H1 (cell line): ENCODE data around the gene CTIF. TPM values are rescaled to one million over a fixed set of nuclear protein-coding genes. Genes with fewer than 3 reads are reported as not detected.

Experiments used
- CTCF ChIA-PET: fragments of 300-600 bp; sonication (Branson Sonifier 250); formaldehyde crosslinking; loops from one replicate; lab custom pipeline; 2021; ENCODE audit not compliant: partially characterized antibody; lab: Charles Lee
- POLR2A ChIA-PET: fragments of 300-600 bp; sonication (Branson Sonifier 250); formaldehyde crosslinking; loops from one replicate; lab custom pipeline; 2021; ENCODE audit warnings: inconsistent platforms; ENCODE audit not compliant: partially characterized antibody; lab: Charles Lee
- DNase-seq, 2 experiments: peaks; one replicate each; pipeline versions ENCODE4 v3.0.0 to v3.0.0-alpha.2; 2010 to 2022; ENCODE audit warnings: low spot score in 2 of 2, low read depth in 1 of 2, mixed read lengths in 1 of 2
- FAIRE-seq: peaks from 2 replicates; lab custom pipeline; 2011; peaks lifted over from hg19 to GRCh38; lab: Jason Lieb, UNC
- H2AFZ ChIP-seq: 2 replicates; pipeline ENCODE4 v1.8.1; 2012; ENCODE audit warnings: low read length, inconsistent platforms
- H2AK5ac ChIP-seq: 2 replicates; pipeline ENCODE4 v1.6.1; 2013; ENCODE audit warnings: low read depth, low read length
- H2BK120ac ChIP-seq: replicated peaks from 2 replicates; pipeline ENCODE3; 2013; ENCODE audit warnings: low read depth, low read length, inconsistent platforms
- H2BK12ac ChIP-seq: 2 replicates; pipeline ENCODE4 v1.6.1; 2013; ENCODE audit warnings: low read depth, low read length
- H2BK15ac ChIP-seq: 2 replicates; pipeline ENCODE4 v1.6.1; 2013; ENCODE audit warnings: low read length
- H2BK20ac ChIP-seq: 2 replicates; pipeline ENCODE4 v1.6.1; 2013; ENCODE audit warnings: low read length
- H2BK5ac ChIP-seq: 2 replicates; pipeline ENCODE4 v1.6.1; 2013; ENCODE audit warnings: low read depth, low read length
- H3K14ac ChIP-seq: 2 replicates; pipeline ENCODE4 v1.6.1; 2013; ENCODE audit warnings: inconsistent platforms; ENCODE audit not compliant: insufficient read length
- H3K18ac ChIP-seq: 2 replicates; pipeline ENCODE4 v1.6.1; 2013; ENCODE audit warnings: low read length; ENCODE audit errors: extremely low read depth
- H3K23ac ChIP-seq: 2 replicates; pipeline ENCODE4 v1.6.1; 2013; ENCODE audit warnings: inconsistent platforms; ENCODE audit not compliant: insufficient read length
- H3K23me2 ChIP-seq: 2 replicates; pipeline ENCODE4 v1.6.1; 2013; ENCODE audit warnings: low read depth, low read length
- H3K27ac ChIP-seq: 2 replicates; pipeline ENCODE4 v1.6.1; 2011; ENCODE audit warnings: low read depth, low read length, inconsistent platforms
- H3K27me3 ChIP-seq, 4 experiments: replicated peaks in 1 of 4; 1 replicate in 1 of 4; 2 replicates in 3 of 4; pipeline versions ENCODE4 v1.6.1 to v1.8.1; 2011 to 2013; ENCODE audit warnings: low read length in 3 of 4, mild to moderate bottlenecking in 3 of 4, inconsistent platforms in 2 of 4, mixed read lengths in 2 of 4, moderate library complexity in 1 of 4; ENCODE audit not compliant: control insufficient read depth in 3 of 4, insufficient read depth in 3 of 4; ENCODE audit errors: extremely low read depth in 1 of 4
- H3K36me3 ChIP-seq, 4 experiments: 2 replicates each; pipeline versions ENCODE4 v1.6.1 to v1.8.1; 2011 to 2013; ENCODE audit warnings: mild to moderate bottlenecking in 4 of 4, low read length in 3 of 4, moderate library complexity in 2 of 4, control low read depth in 1 of 4, inconsistent platforms in 1 of 4; ENCODE audit not compliant: insufficient read depth in 4 of 4, control insufficient read depth in 2 of 4
- H3K4ac ChIP-seq: replicated peaks from 2 replicates; pipeline ENCODE3; 2013; ENCODE audit warnings: low read length, low read depth, mixed read lengths, inconsistent platforms; ENCODE audit not compliant: insufficient read length
- H3K4me1 ChIP-seq, 4 experiments: replicated peaks in 1 of 4; 1 replicate in 1 of 4; 2 replicates in 3 of 4; pipeline versions ENCODE4 v1.6.1 to v1.8.1; 2011 to 2013; ENCODE audit warnings: low read length in 3 of 4, inconsistent platforms in 2 of 4, mixed read lengths in 1 of 4; ENCODE audit not compliant: insufficient read depth in 4 of 4, control insufficient read depth in 3 of 4
- H3K4me2 ChIP-seq, 2 experiments: 2 replicates each; pipeline versions ENCODE4 v1.6.1 to v1.8.1; 2011 to 2013; ENCODE audit warnings: low read depth in 2 of 2, low read length in 2 of 2, control low read depth in 1 of 2, inconsistent platforms in 1 of 2, mild to moderate bottlenecking in 1 of 2; ENCODE audit not compliant: insufficient read depth in 1 of 2
- H3K4me3 ChIP-seq, 4 experiments: fragments of 200-600, 300-600 bp in 1 of 4; sonication (generic), shearing (Covaris generic), sonication (Bioruptor Twin) in 1 of 4; 2 replicates each; pipeline versions ENCODE4 v1.5.1 to v1.8.1; 2011 to 2016; ENCODE audit warnings: low read length in 4 of 4, low read depth in 3 of 4, control low read depth in 2 of 4, inconsistent platforms in 2 of 4, mild to moderate bottlenecking in 2 of 4, mixed read lengths in 1 of 4, moderate library complexity in 1 of 4; ENCODE audit not compliant: insufficient read depth in 2 of 4; ENCODE audit errors: extremely low read depth in 1 of 4
- H3K56ac ChIP-seq: replicated peaks from 2 replicates; pipeline ENCODE3; 2013; ENCODE audit warnings: low read depth, mild to moderate bottlenecking, mixed read lengths, low read length, inconsistent platforms; ENCODE audit not compliant: insufficient read length
- H3K79me1 ChIP-seq: 2 replicates; pipeline ENCODE4 v1.6.1; 2013; ENCODE audit warnings: low read depth, low read length, control low read depth
- H3K79me2 ChIP-seq, 2 experiments: 2 replicates each; pipeline versions ENCODE4 v1.6.1 to v1.8.1; 2012 to 2013; ENCODE audit warnings: low read length in 2 of 2, mild to moderate bottlenecking in 2 of 2, inconsistent platforms in 1 of 2; ENCODE audit not compliant: insufficient read depth in 2 of 2, control insufficient read depth in 1 of 2
- H3K9ac ChIP-seq, 4 experiments: replicated peaks in 1 of 4; 1 replicate in 1 of 4; 2 replicates in 3 of 4; pipeline versions ENCODE4 v1.6.1 to v1.8.1; 2011 to 2013; ENCODE audit warnings: low read depth in 3 of 4, low read length in 3 of 4, control low read depth in 2 of 4, mild to moderate bottlenecking in 2 of 4, moderate library complexity in 2 of 4, inconsistent platforms in 1 of 4; ENCODE audit errors: extremely low read depth in 1 of 4
- H3K9me3 ChIP-seq, 2 experiments: 2 replicates each; pipeline versions ENCODE4 v1.6.1 to v1.8.1; 2012 to 2013; ENCODE audit warnings: mild to moderate bottlenecking in 2 of 2, moderate library complexity in 2 of 2, control low read depth in 1 of 2, inconsistent platforms in 1 of 2, low read depth in 1 of 2, low read length in 1 of 2, mixed read lengths in 1 of 2; ENCODE audit not compliant: insufficient read depth in 2 of 2
- H4K20me1 ChIP-seq, 2 experiments: replicated peaks in 1 of 2; 2 replicates each; pipeline versions ENCODE3 to v1.8.1; 2011 to 2013; ENCODE audit warnings: inconsistent platforms in 2 of 2, low read length in 2 of 2, mild to moderate bottlenecking in 1 of 2; ENCODE audit not compliant: insufficient read depth in 2 of 2, control insufficient read depth in 1 of 2
- H4K5ac ChIP-seq: 2 replicates; pipeline ENCODE4 v1.6.1; 2013; ENCODE audit warnings: low read length, low read depth, mixed read lengths, inconsistent platforms; ENCODE audit not compliant: insufficient read length
- H4K8ac ChIP-seq: 2 replicates; pipeline ENCODE4 v1.8.0; 2013; ENCODE audit warnings: mild to moderate bottlenecking, moderate library complexity, low read length, inconsistent platforms; ENCODE audit not compliant: insufficient read depth; ENCODE audit errors: extremely low read depth
- H4K91ac ChIP-seq: replicated peaks from 2 replicates; pipeline ENCODE3; 2013; ENCODE audit warnings: low read length, mixed read lengths, inconsistent platforms; ENCODE audit not compliant: insufficient read length
- MAX ChIP-seq: IDR thresholded peaks from 2 replicates; pipeline ENCODE4 v1.6.1; 2012; ENCODE audit warnings: inconsistent platforms
- PHF8 ChIP-seq: fragments of 200-600 bp; sonication (generic); conservative IDR thresholded peaks from 2 replicates; pipeline ENCODE4 v1.7.1; 2012; ENCODE audit warnings: low read depth, mild to moderate bottlenecking, inconsistent platforms, low read length, moderate library complexity
- SUZ12 ChIP-seq: fragments of 200-600 bp; sonication (generic); IDR thresholded peaks from 2 replicates; pipeline ENCODE4 v1.6.1; 2012; ENCODE audit warnings: mild to moderate bottlenecking, inconsistent platforms, low read length, moderate library complexity, mixed read lengths
- WGBS, 2 experiments: shearing (Covaris generic) in 1 of 2; methylation state at CpG; one replicate each; pipeline versions ENCODE4 v1.1.6 to v1.1.7; 2013 to 2015; ENCODE audit warnings: low lambda C conversion rate in 2 of 2, mixed read lengths in 2 of 2, inconsistent platforms in 1 of 2, low coverage in 1 of 2, missing lambda C conversion rate in 1 of 2; ENCODE audit not compliant: insufficient replicate concordance in 2 of 2, insufficient coverage in 1 of 2, insufficient read length in 1 of 2; ENCODE audit errors: extremely low coverage in 1 of 2, missing lambda C conversion rate in 1 of 2; 5-methylcytosine and 5-hydroxymethylcytosine counted together
- polyA plus RNA-seq, 7 experiments: library from polyadenylated mRNA; depleted of rRNA in 3 of 7; stranded (reverse) in 5 of 7; unstranded in 2 of 7; fragments of >200 nt in 5 of 7; fragments of 200-250 nt in 2 of 7; gene quantifications; 1 replicate in 5 of 7; 2 replicates in 1 of 7; 4 replicates in 1 of 7; pipeline versions ENCODE4 v1.2.1 to v1.2.3, GENCODE V29; 2011 to 2013; ENCODE audit warnings: missing spikeins in 2 of 7, mixed read lengths in 2 of 7
- total RNA-seq: library from RNA; stranded (reverse); fragmentation: NEBNext Ultra II Directional; extraction: Animal tissue kit (Norgen Biotek cat#: 25700); gene quantifications from 2 replicates; pipeline ENCODE4 v1.2.1, GENCODE V29; 2021
- TF ChIP-seq, protein P1 (sequence below): IDR thresholded peaks from 2 replicates; pipeline ENCODE4 v1.6.1; 2012; ENCODE audit warnings: inconsistent platforms

Gene CTIF
- total and polyA plus RNA-seq, 2 of the 8 experiments (the other 6 are each of a cell fraction or from before 2014, with no cell fraction given): 9.0 to 17.8 TPM

DNA sequence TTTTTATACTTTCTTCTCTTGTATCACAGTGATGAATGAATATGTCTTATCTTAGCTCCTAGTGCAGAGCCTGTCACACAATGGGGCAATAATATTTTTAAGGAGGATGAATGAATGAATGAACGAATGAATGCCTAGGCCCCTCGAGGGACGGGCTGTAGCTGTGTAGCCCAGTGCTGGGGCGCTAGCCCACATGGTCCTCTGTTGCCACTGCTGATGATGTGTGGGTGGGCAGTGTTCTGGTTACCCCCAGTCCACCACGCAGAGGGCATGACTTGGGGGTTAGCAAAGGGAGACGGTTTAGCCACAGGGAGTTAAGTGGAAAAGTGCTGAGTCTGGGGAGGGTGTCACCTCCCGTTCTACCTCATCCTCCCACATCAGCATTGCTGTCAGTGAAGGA is 277.7 kb downstream of the CTIF start:
- CTCF ChIA-PET: interaction anchor here (0.7 to 1.0 kb wide), 2 partner anchors 9 to 36 kb away, joined by 3 read pairs; no protein-coding TSS in a partner anchor
- FAIRE-seq: no peak

More for the DNA sequence above, 277.7 kb downstream of the CTIF start:
- Histone ChIP-seq H3K56ac (no peak overlapping the region), H2AFZ (no peak overlapping the region), H2AK5ac (no peak overlapping the region), H3K23me2 (no peaks in the 10 kb centered on the region), H2BK15ac (no peak overlapping the region), H3K9me3 (no peaks in the 10 kb centered on the region; a peak in 1 of 4 replicates), H3K14ac (no peak overlapping the region), H2BK12ac (no peak overlapping the region), H4K91ac (no peak overlapping the region), H3K9ac (no peak overlapping the region), H3K27me3 (no peaks in the 10 kb centered on the region), H3K79me1 (no peaks in the 10 kb centered on the region), H4K5ac (no peak overlapping the region), H3K4me3 (no peak overlapping the region), H3K79me2 (no peaks in the 10 kb centered on the region), H3K4ac (no peak overlapping the region), H2BK5ac (no peak overlapping the region), H4K8ac (no peak overlapping the region), H3K23ac (no peak overlapping the region), H2BK20ac (no peak overlapping the region), H3K4me2 (no peak overlapping the region), H2BK120ac (no peak overlapping the region), H3K18ac (no peak overlapping the region), H3K36me3 (no peaks in the 10 kb centered on the region), H3K27ac (no peak overlapping the region), H3K4me1 (no peaks in the 10 kb centered on the region), H4K20me1 (no peaks in the 10 kb centered on the region)
- DNase-seq: no peak
- WGBS, 2 experiments: 76% methylated on average over 7 of the region's 7 CpGs; no CpG with 5 or more reads in 1 of the 2 experiments
- POLR2A ChIA-PET: interaction anchor here (2.4 kb wide), 1 partner anchor 11 kb away, joined by 5 read pairs; no protein-coding TSS in a partner anchor
- TF ChIP-seq MAX: no peak
- no peak for TF ChIP-seq PHF8
- TF ChIP-seq, protein P1, sequence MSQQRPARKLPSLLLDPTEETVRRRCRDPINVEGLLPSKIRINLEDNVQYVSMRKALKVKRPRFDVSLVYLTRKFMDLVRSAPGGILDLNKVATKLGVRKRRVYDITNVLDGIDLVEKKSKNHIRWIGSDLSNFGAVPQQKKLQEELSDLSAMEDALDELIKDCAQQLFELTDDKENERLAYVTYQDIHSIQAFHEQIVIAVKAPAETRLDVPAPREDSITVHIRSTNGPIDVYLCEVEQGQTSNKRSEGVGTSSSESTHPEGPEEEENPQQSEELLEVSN: no peak
- no peak for TF ChIP-seq SUZ12
